HG03196 (cell line): Measurements from ENCODE around the gene PURA.

Experiments used
- ATAC-seq: cut with Tn5 transposase; IDR thresholded peaks from one replicate; pipeline ENCODE4 v1.9.1; 2021; ENCODE audit not compliant: unreplicated experiment

PURA gene

GRCh38 chr5:140109759-140110645 is 3.9 kb upstream of the PURA start:
- no peak for ATAC-seq

DNA sequence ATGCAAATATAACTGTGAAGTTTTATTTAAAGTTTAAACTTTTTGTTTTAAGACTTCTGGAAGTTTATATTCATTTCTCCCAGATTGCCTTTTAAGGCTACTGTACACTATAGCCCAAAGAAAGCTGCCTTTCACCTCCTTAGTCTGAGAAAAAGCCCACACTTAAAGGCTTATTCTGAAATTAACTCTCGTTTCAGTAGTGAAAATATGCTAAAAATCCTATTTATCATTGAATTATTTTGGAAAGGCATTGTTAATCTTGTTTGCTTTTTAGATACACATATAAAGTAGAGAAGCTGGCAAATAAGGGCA is 3.3 kb upstream of the PURA start:
- no peak for ATAC-seq

- ATAC-seq: no peak
Observed at GRCh38 chr5:140111011-140111858, 2.7 kb upstream of the PURA start.

DNA sequence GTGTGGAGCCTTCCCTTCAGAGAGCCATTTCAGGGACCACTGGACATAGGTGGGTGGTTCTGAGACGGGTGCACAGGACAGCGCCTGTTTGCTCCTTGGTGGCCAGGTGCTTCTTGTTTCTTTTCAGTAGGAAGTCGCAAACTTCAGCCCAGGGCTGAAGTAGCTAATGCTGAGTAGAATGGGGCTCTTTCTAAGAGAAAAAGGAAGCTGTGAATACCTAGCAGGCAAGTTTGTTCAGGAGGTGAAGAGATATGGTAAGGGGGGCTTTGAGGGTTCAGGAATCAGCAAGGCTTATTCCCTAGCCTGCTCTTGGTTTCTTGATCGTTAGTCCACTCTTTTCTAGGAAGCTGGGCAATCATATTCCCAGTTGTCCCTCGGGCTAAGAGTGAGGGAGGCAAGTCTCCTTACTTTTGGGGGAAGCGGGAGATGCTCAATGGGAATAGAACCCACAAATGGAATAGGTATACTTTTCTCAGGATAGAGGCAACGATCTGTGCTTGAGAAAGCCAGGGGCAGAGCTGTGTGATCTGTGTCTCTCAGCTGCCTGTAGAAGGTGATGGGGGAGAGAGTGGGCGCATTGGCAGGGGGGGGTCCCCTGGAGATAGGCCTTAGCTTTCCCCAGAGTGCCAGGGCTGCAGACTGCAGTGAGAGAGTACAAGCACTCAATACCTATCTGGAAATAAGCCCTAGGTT is 1.9 kb upstream of the PURA start:
- ATAC-seq: no peak

DNA sequence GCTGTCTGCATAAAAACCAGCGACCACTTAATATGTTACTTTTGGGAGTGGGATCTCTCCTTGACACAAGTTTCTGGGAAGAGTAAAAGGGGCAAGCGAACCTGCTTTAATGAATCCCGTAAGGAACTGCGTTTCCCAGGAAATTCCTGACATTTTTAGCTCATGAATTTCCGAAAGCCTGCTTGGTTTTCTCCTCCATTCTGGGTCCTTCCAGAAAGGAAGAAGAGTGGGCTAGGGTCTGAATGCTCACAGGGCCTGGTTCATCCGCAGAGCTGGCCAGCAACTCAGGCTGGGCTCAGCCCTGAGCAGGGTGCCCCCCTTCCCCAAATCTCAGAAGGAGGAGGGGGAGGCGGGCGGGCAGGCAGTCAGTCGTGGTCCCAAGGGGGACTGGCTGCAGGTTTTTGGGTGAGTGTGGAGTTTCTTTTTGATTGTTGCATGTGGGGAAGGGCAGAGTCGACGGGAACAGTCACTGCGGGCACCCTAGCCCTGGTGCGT is 1.2 kb upstream of the PURA start:
- no peak for ATAC-seq

- ATAC-seq: peak; percentile 9
Observed at GRCh38 chr5:140113180-140113698, 670 bp upstream of the PURA start.

- peak; percentile 31 for ATAC-seq
Observed at GRCh38 chr5:140114341-140115185, 654 bp downstream of the PURA start.

DNA sequence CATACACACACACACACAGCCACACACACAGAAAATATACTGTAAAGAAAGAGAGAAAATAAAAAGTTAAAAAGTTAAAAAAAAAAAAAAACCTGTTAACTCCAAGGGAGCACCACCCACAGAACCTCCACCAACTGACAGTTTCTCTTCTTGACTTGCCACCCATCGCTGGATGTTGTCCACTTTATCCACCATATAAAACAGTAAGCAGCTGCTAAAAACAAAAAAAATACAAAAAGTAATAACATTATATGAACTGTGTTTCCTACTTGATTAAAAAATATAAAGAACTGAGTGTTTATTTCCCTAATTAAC is 1.2 kb downstream of the PURA start:
- no peak for ATAC-seq

GRCh38 chr5:140116716-140117115 is 2.8 kb downstream of the PURA start:
- ATAC-seq: no peak

DNA sequence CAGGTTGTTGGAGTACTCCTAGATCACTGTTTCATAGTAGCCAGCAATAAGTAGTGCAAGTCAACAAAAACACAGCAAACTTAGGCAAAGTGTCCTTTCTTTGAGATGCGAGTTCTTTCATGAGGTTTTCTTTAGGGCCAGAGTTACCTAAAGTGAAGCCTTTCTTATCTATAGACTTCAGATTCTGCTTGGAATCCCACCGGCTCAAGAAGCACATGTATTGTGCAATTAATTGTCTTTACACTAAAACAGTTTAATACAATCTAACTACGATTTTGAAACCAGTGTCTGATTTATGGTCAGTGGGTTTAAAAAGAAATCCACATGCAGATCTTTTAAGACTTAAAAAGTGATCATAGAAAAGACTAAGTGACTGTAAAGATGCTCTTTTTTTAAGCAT is 3.6 kb downstream of the PURA start:
- ATAC-seq: no peak

GRCh38 chr5:140118302-140118936 is 4.5 kb downstream of the PURA start:
- no peak for ATAC-seq

DNA sequence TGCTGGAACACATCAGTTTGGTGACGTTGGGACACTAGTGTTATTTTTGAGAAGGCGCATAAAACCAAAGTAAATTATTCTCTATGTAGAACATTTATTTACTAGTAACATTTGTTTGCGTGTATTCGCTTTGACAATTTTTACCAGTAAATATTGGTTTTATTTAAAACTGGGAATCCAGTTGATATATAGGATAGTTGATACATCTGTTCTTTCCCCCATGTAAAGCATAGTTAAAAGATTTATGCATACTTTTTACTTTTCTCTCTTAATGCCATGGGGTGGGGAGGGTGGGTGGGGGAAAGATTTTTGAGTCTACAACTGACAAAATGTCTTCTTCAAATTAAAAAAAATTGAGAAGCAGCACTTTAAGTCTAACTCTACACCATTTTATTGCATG is 11.7 kb downstream of the PURA start, which contains the start of gene IGIP:
Gene IGIP, plus strand, starts transcription at position 301 of the 400 bp plus-strand sequence. CDS start 2,540 bp downstream, outside the sequence.
- no peak for ATAC-seq

DNA sequence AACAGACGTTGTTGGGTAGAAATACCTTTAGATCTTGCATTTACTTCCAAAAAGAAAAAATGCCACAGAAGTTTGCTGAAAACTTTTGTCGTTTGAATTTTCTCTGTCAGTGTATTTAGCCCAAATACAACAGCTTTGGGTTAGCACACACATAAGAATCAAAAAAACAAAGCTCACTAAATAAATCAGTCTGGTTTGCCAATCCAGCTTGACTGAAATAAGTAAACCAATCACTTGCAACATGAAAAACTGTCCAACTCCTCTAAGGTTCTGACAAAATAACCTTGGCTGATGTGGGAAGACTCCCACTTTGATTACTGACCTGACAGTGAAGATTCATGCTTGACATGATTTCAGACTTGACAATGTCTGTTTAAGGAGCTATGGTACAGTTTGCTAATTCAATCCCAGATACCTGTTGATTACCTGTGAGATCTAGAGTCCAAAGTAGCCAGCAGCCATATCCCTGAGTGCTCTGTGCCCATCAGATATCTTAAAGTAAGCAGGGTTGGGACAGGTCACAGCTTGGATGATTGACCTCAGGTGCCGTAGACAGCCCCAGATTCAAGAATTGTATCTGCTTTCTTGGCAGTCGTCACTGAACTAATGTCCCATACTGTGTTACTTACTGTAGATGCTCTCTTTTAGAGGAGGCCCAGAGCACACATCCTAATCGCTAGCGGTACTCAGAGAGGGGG is 12.6 kb downstream of the PURA start:
- ATAC-seq: no peak

GRCh38 chr5:140128376-140128775 is 14.5 kb downstream of the PURA start:
- ATAC-seq: no peak

GRCh38 chr5:140130949-140131733 is 17.2 kb downstream of the PURA start:
- no peak for ATAC-seq

GRCh38 chr5:140131967-140132409 is 18.1 kb downstream of the PURA start:
- no peak for ATAC-seq

- ATAC-seq: no peak
Observed at GRCh38 chr5:140133514-140134167, 19.7 kb downstream of the PURA start.
